Spleen (tissue), 7 donors: ENCODE data around the gene COG6.

Experiments used
- CTCF ChIP-seq, 11 experiments: fragments of 200-600 bp in 7 of 11; fragments of 450-650 bp in 4 of 11; sonication (generic) in 4 of 11; IDR thresholded peaks in 8 of 11; conservative IDR thresholded peaks in 3 of 11; 1 replicate in 7 of 11; 2 replicates in 4 of 11; pipeline versions ENCODE4 v1.4.0 to v1.8.0; 2016 to 2021; ENCODE audit warnings: antibody characterized with exemption in 11 of 11, inconsistent platforms in 4 of 11, mild to moderate bottlenecking in 1 of 11
- POLR2A ChIP-seq, 3 donors: fragments of 450-650 bp; IDR thresholded peaks; one replicate each; pipeline ENCODE4 v1.5.1; 2017; ENCODE audit warnings: antibody characterized with exemption in 3 of 3, mild to moderate bottlenecking in 1 of 3
- POLR2AphosphoS5 ChIP-seq, 3 donors: sonication (generic); formaldehyde crosslinking; IDR thresholded peaks; one replicate each; pipeline ENCODE4 v1.5.1; 2017; ENCODE audit warnings: antibody characterized with exemption in 3 of 3
- donor health status: DM: no; HTN: no; CAD: no; lungs with moderate emphysema.
- donor health status: DM: no; HTN: no; CAD: no.
- donor health status: DM: no; HTN: no; CAD: no.

- TF ChIP-seq CTCF (IDR thresholded peaks at IDR 0.05 in 8 of 11, conservative IDR thresholded peaks at IDR 0.05 in 3 of 11) = no peak
- TF ChIP-seq POLR2AphosphoS5 (IDR thresholded peaks at IDR 0.05) = no peak
- no peak for TF ChIP-seq POLR2A (IDR thresholded peaks at IDR 0.05)
Measured at GRCh38 chr13:39780711-39781110, 125.2 kb downstream of the COG6 start.
